Measurements from ENCODE around the gene YY1AP1.
"Not testable (repeated sequence)": the region's sequence is repeated elsewhere in the genome, so short reads cannot be mapped to it uniquely, and the experiment has no call there.

YY1AP1 gene

GRCh38 chr1:155695072-155695471, 6.5 kb upstream of the YY1AP1 start:
- no peak overlapping the region for H3K27ac ChIP-seq (ENCODE audit: poor library complexity, severe bottlenecking)
- no peaks in the 10 kb centered on the region for H3K27me3 ChIP-seq (ENCODE audit: insufficient read depth, poor library complexity, severe bottlenecking)
- no peak overlapping the region for H3K4me3 ChIP-seq (ENCODE audit: severe bottlenecking)
- TF ChIP-seq, protein P1, sequence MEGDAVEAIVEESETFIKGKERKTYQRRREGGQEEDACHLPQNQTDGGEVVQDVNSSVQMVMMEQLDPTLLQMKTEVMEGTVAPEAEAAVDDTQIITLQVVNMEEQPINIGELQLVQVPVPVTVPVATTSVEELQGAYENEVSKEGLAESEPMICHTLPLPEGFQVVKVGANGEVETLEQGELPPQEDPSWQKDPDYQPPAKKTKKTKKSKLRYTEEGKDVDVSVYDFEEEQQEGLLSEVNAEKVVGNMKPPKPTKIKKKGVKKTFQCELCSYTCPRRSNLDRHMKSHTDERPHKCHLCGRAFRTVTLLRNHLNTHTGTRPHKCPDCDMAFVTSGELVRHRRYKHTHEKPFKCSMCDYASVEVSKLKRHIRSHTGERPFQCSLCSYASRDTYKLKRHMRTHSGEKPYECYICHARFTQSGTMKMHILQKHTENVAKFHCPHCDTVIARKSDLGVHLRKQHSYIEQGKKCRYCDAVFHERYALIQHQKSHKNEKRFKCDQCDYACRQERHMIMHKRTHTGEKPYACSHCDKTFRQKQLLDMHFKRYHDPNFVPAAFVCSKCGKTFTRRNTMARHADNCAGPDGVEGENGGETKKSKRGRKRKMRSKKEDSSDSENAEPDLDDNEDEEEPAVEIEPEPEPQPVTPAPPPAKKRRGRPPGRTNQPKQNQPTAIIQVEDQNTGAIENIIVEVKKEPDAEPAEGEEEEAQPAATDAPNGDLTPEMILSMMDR (IDR thresholded peaks at IDR 0.05; ENCODE audit: poor library complexity, severe bottlenecking) = no peak
- DNase-seq (ENCODE audit: low spot score) (no peak), ATAC-seq (ENCODE audit: low read depth) (no peak)
- H3K9me3 ChIP-seq (ENCODE audit: severe bottlenecking) = peaks cover 2% of the 10 kb centered on the region
- peaks cover 51% of the 10 kb centered on the region for H3K36me3 ChIP-seq (ENCODE audit: low read depth)
- peaks cover 7% of the 10 kb centered on the region for H3K4me1 ChIP-seq (ENCODE audit: insufficient read depth, poor library complexity, severe bottlenecking)

DNA sequence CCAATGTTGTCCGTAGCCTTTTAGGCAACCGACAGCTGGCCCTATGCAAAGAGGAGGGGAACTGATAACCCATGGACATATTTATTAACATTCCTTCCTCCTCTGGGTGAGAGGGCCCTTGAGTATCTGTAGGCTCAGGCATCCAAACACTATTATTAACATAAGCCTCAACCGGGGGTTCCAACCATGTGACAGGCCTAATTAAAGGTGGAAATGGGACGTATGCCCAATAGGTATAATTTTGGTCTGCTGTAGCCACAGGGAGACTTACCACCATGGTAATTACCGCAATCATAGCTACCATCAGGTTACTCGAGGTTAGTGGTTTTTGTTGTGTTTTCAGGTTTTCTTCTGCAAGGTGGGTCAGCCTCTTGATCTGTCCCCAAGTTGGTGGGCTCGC, 5.6 kb upstream of the YY1AP1 start:
- Histone ChIP-seq H3K36me3 (ENCODE audit: low read depth) (peaks cover 52% of the 10 kb centered on the region), H3K27me3 (ENCODE audit: insufficient read depth, poor library complexity, severe bottlenecking) (no peaks in the 10 kb centered on the region), H3K9me3 (ENCODE audit: severe bottlenecking) (peaks cover 2% of the 10 kb centered on the region), H3K4me3 (ENCODE audit: severe bottlenecking) (no peak overlapping the region), H3K4me1 (ENCODE audit: insufficient read depth, poor library complexity, severe bottlenecking) (peaks cover 10% of the 10 kb centered on the region), H3K27ac (ENCODE audit: poor library complexity, severe bottlenecking) (no peak overlapping the region)
- TF ChIP-seq, protein P1 (IDR thresholded peaks at IDR 0.05; ENCODE audit: poor library complexity, severe bottlenecking) = no peak
- ATAC-seq (ENCODE audit: low read depth) = no peak
- DNase-seq (ENCODE audit: low spot score) = no peak

DNA sequence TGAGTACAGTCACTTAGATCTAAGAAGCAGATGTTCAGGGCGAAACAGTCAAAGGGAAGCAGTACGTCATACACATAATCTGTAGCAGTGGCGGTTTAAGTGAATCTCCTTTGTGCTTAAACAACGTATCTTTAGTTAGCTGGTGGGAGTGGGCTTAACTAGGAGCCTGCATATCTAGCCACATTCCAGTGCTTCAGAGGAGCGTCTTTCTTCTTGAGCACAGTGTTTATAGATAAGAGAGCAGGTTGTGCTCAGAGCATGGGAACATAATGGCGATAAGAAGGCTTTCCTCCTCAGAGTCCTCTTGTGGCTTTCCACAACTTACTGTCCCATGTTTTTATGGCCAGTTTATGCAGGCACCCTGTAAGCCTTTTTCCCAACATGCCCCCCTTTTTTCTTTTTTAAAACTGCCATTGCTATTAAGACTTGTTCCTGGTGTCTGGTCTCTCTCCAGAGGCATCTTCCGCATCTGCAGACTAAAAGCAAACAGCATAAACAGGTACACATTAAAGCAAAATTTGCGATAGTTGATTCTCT, 3.5 kb upstream of the YY1AP1 start:
- TF ChIP-seq, protein P1 (IDR thresholded peaks at IDR 0.05; ENCODE audit: poor library complexity, severe bottlenecking) = no peak
- H3K4me3 ChIP-seq (ENCODE audit: severe bottlenecking) = no peak overlapping the region
- no peaks in the 10 kb centered on the region for H3K27me3 ChIP-seq (ENCODE audit: insufficient read depth, poor library complexity, severe bottlenecking)
- peaks cover 10% of the 10 kb centered on the region for H3K4me1 ChIP-seq (ENCODE audit: insufficient read depth, poor library complexity, severe bottlenecking)
- DNase-seq (ENCODE audit: low spot score) (no peak), ATAC-seq (ENCODE audit: low read depth) (no peak)
- H3K36me3 ChIP-seq (ENCODE audit: low read depth) = peaks cover 52% of the 10 kb centered on the region
- H3K9me3 ChIP-seq (ENCODE audit: severe bottlenecking) = peaks cover 2% of the 10 kb centered on the region
- H3K27ac ChIP-seq (ENCODE audit: poor library complexity, severe bottlenecking) = no peak overlapping the region

DNA sequence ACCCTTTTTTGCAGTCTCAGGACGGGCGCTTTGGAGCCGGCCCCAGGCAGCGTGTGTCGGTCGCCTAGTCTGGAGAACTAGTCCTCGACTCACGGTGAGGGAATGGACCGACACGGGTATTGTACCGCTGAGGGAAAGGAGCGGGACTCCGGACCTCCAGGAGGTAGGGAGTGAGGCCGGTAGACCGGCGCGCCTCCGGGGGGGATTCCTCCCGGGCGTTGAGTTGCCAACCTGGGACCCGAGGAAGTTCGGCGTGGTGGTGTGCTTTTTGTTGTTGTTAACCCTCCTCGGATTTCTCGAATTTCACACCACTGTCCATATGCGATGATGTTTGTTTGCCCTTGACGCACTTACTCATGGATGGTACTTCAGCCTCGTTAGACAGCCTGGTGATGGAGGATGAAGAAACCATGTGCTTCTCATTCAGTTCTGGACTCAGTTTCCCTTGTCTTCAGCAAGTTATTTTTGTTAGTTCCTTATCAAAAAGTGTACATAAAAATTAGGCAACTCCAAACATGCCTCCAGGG, 570 bp upstream of the YY1AP1 start, which contains the start of gene DAP3:
Gene DAP3, plus strand, starts transcription at position 11 of the 527 bp plus-strand sequence. CDS start 20,689 bp downstream, outside the sequence.
- Histone ChIP-seq H3K27ac (ENCODE audit: poor library complexity, severe bottlenecking) (peak within 1 kb of the TSS; percentile 67), H3K4me1 (ENCODE audit: insufficient read depth, poor library complexity, severe bottlenecking) (peaks cover 22% of the 10 kb centered on the region), H3K4me3 (ENCODE audit: severe bottlenecking) (peak within 1 kb of the TSS; percentile 79), H3K36me3 (ENCODE audit: low read depth) (peaks cover 44% of the 10 kb centered on the region)
- not testable (repeated sequence) for ATAC-seq (ENCODE audit: low read depth); H3K9me3 ChIP-seq (ENCODE audit: severe bottlenecking); H3K27me3 ChIP-seq (ENCODE audit: insufficient read depth, poor library complexity, severe bottlenecking); DNase-seq (ENCODE audit: low spot score)

DNA sequence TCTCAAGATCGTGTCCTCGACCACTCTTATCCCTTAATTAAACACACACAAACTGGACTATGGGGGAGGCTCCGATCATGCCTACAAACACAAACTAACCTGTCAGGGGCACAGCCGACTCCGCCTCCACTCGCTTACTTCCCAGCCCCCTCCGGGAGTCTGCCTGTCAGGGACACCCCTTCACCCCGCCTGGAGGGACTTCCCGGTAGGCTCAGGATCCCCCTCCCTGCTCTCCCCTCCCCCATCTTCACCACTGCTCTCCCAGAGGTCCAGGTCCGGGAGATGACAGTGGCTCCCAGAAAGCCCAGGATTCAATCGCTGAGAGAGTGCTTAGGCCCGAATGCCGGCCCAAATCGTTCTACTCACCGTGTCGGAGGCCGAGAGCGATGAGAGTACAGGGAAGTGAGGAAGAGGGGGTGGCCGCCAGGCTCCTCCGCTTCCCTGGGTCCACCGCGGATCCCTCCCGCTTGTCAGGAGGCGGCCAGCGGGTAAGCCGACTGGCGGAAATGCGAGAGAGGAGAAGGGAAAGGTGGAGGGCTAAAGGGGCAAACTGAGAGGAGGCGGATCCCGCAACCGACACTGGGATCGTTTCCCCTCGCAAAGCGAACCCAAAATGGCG, 760 bp downstream of the YY1AP1 start:
- Histone ChIP-seq H3K36me3 (ENCODE audit: low read depth) (peaks cover 43% of the 10 kb centered on the region), H3K4me3 (ENCODE audit: severe bottlenecking) (peak overlapping the region; percentile 79), H3K27ac (ENCODE audit: poor library complexity, severe bottlenecking) (peak overlapping the region; percentile 67), H3K4me1 (ENCODE audit: insufficient read depth, poor library complexity, severe bottlenecking) (peaks cover 26% of the 10 kb centered on the region)
- not testable (repeated sequence) for H3K27me3 ChIP-seq (ENCODE audit: insufficient read depth, poor library complexity, severe bottlenecking); H3K9me3 ChIP-seq (ENCODE audit: severe bottlenecking); DNase-seq (ENCODE audit: low spot score)
- peak; percentile 15; the same call in 2 of the 3 replicates for ATAC-seq (ENCODE audit: low read depth)

All from RWPE2 (cell line).